Uterus (tissue), 4 donors: ENCODE measurements around the gene MYO1A. TPM values are rescaled to one million over a fixed set of nuclear protein-coding genes. Genes with fewer than 3 reads are reported as not detected.
"Not testable (repeated sequence)": the region's sequence is repeated elsewhere in the genome, so short reads cannot be mapped to it uniquely, and the experiment has no call there.

Source experiments
- DNase-seq, 2 donors: peaks; one replicate each; pipeline ENCODE4 v3.0.0-alpha.2; 2019 to 2020
- H3K27ac ChIP-seq, 2 donors: fragments of 200-600 bp; sonication (generic); 1 replicate in 1 of 2; 2 replicates in 1 of 2; pipeline ENCODE4 v1.5.1; 2016 to 2018
- H3K27me3 ChIP-seq, 2 donors: fragments of 200-600 bp; sonication (generic); one replicate each; pipeline ENCODE4 v1.5.1; 2018 to 2019; ENCODE audit warnings: control low read depth in 1 of 2
- H3K36me3 ChIP-seq, 2 donors: fragments of 200-600 bp; sonication (generic); one replicate each; pipeline ENCODE4 v1.5.1; 2019; ENCODE audit warnings: control low read depth in 1 of 2
- H3K4me1 ChIP-seq, 2 donors: fragments of 200-600 bp; sonication (generic); one replicate each; pipeline ENCODE4 v1.5.1; 2018 to 2019; ENCODE audit warnings: control low read depth in 1 of 2
- H3K4me3 ChIP-seq, 2 donors: fragments of 200-600 bp; sonication (generic); 1 replicate in 1 of 2; 2 replicates in 1 of 2; pipeline ENCODE4 v1.5.1; 2018 to 2019; ENCODE audit warnings: mild to moderate bottlenecking in 1 of 2
- H3K9me3 ChIP-seq, 2 donors: fragments of 200-600 bp; sonication (generic); one replicate each; pipeline ENCODE4 v1.5.1; 2019; ENCODE audit warnings: control low read depth in 1 of 2
- CTCF ChIP-seq, 4 experiments: fragments of 200-600 bp in 2 of 4; fragments of 450-650 bp in 2 of 4; sonication (generic) in 2 of 4; IDR thresholded peaks; one replicate each; pipeline ENCODE4 v1.5.1; 2016 to 2019; ENCODE audit warnings: antibody characterized with exemption in 4 of 4, mild to moderate bottlenecking in 2 of 4, moderate library complexity in 1 of 4
- POLR2A ChIP-seq, 2 donors: fragments of 450-650 bp; IDR thresholded peaks; one replicate each; pipeline ENCODE4 v1.6.1; 2016; ENCODE audit warnings: antibody characterized with exemption in 2 of 2, mild to moderate bottlenecking in 1 of 2, moderate library complexity in 1 of 2
- intact Hi-C: fragments of 100-400 bp; cut with DNase I; formaldehyde crosslinking; loops from one replicate; pipeline ENCODE4 v1.15.1; 2023; ENCODE audit warnings: low total_unique reads
- total RNA-seq, 4 donors: library from RNA; depleted of rRNA in 3 of 4; stranded (reverse); fragments of >200 nt in 3 of 4; gene quantifications; one replicate each; pipeline versions ENCODE4 v1.1.0 to v1.2.4, GENCODE V29; 2014 to 2023
- donor health status: DM: yes; HTN: yes; CAD: no.

Gene MYO1A
- total RNA-seq, 4 donors from 2014 or later = 0.59 to 1.3 TPM; not detected in 2

DNA sequence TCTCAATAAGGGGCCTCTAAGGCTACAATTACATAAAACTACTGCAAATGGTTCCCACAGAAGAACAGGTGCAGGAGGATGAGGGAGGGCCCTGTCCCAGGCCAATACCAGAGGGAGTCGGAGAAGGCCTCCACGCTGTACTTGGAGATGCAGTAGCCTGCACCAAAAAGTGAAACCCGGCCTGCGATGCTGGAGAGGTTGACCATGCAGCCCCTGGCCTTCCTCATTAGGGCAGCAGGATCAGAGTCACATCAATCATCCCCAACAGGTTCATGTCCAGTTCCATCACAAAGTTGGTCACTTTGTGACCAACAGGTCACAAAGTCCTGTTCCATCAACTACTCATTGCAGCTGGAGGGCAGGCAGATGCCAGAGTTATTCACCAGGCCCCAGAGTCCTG, 66.5 kb downstream of the MYO1A start:
- Histone ChIP-seq H3K36me3 (no peaks in the 10 kb centered on the region), H3K27me3 (no peaks in the 10 kb centered on the region), H3K9me3 (no peaks in the 10 kb centered on the region), H3K4me1 (peaks cover 0 to 5% of the 10 kb centered on the region in 2 donors), H3K27ac (no peak overlapping the region), H3K4me3 (no peak overlapping the region)
- TF ChIP-seq POLR2A (IDR thresholded peaks at IDR 0.05) = no peak
- TF ChIP-seq CTCF (IDR thresholded peaks at IDR 0.05) = no peak
- intact Hi-C loops = no loop called here
- DNase-seq = no peak

DNA sequence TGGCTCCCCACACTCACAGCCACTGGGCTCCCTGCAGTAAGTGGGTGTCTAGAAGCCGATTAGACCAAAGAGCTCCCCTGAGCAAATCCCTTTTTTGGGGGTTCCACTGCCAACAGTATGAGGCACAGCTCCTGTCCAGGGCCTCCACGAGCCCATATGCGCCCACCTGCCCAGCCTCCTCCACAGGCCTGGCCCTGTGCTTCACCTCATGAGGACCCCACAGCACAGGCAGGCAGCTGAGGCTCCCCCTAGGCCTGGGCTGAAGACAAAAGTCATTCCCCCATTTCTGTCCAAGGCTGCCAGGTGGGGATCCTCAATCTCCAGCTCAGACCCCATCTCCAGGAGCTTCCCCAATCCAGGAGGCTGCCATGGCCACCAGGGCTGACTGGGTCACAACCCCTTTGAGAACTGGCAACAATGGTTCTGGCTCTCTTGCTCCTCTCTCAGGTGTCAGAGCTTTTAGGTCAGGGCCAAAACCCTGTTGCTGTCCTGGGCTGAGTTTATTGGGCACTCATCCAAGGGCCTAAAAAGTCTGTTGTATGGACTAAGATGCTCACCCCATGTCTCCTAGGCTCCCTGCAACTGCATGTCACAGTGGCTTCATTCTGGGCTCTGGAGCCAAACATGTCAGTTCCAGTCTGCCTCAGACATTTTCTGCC, 67.2 kb downstream of the MYO1A start:
- H3K36me3 ChIP-seq, H3K27me3 ChIP-seq, H3K9me3 ChIP-seq, intact Hi-C loops, DNase-seq, H3K4me3 ChIP-seq, H3K27ac ChIP-seq, H3K4me1 ChIP-seq: not testable (repeated sequence)

DNA sequence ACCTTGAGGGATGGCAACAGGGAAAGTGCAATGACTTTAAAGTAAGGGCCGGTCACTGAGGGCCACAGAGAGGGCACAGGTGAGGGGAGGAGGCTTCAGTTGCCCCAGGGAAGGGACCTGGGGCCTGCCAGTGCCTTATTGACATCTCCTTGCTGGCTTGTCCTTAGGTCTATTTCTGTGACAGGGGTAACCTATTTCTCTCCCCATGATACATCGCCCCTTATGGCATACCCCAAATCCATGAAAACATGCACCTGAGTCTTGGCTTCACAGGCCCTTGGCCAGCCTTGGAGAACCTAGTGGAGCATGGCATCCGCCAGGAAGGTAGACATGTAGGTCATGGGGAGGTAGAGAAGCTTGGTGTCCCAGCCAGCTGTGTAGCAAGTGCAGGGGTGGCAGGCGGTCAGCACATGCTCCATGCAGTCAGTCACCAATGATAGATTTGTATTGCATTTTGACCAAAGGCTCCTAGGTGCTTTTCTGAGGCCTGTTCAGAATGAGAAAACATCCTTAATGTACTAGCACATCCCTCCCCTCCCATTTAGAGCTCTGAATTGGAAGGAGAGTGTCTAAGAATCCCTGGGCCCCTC, 68.9 kb downstream of the MYO1A start:
- no peak for DNase-seq
- intact Hi-C loops = no loop called here
- no peak for TF ChIP-seq POLR2A (IDR thresholded peaks at IDR 0.05)
- no peak for TF ChIP-seq CTCF (IDR thresholded peaks at IDR 0.05)
- no peaks in the 10 kb centered on the region for H3K9me3 ChIP-seq
- no peak overlapping the region for H3K4me3 ChIP-seq
- no peak overlapping the region for H3K27ac ChIP-seq
- no peaks in the 10 kb centered on the region for H3K36me3 ChIP-seq
- no peaks in the 10 kb centered on the region for H3K4me1 ChIP-seq
- no peaks in the 10 kb centered on the region for H3K27me3 ChIP-seq

DNA sequence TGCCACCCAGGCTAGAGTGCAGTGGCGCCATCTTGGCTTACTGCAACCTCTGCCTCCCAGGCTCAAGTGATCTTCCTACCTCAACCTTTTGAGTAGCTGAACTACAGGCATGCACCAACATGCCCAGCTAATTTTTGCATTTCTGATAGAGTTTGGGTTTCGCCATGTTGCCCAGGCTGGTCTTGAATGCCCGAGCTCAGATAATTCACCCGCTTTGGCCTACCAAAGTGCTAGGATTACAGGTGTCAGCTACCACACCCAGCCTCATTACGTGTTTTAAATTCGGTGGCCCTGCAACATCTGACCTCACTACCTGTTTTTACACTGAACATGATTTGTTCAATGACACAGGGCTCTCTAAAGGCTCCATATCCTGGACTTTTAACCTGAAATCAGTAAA, 69.7 kb downstream of the MYO1A start:
- intact Hi-C loops = no loop called here
- Histone ChIP-seq H3K36me3 (no peaks in the 10 kb centered on the region), H3K9me3 (no peaks in the 10 kb centered on the region), H3K27me3 (no peaks in the 10 kb centered on the region), H3K4me1 (no peaks in the 10 kb centered on the region), H3K4me3 (no peak overlapping the region), H3K27ac (no peak overlapping the region)
- no peak for DNase-seq
- TF ChIP-seq POLR2A (IDR thresholded peaks at IDR 0.05) (no peak), CTCF (IDR thresholded peaks at IDR 0.05) (no peak)

GRCh38 chr12:56979628-56980027, 70.3 kb downstream of the MYO1A start:
- Histone ChIP-seq H3K27me3 (no peaks in the 10 kb centered on the region), H3K4me3 (no peak overlapping the region), H3K27ac (no peak overlapping the region), H3K4me1 (no peaks in the 10 kb centered on the region), H3K9me3 (no peaks in the 10 kb centered on the region), H3K36me3 (no peaks in the 10 kb centered on the region)
- TF ChIP-seq POLR2A (IDR thresholded peaks at IDR 0.05) (no peak), CTCF (IDR thresholded peaks at IDR 0.05) (no peak)
- no peak for DNase-seq
- intact Hi-C loops = no loop called here

Other genes with a start within 250 kb of the MYO1A start
- under 1 TPM in 2 of 4 donors, not detected in 2; 0.26 to 0.49 TPM for gene SDR9C7, start 115.7 kb downstream of the MYO1A start, total RNA-seq
- gene RDH16, start 92.5 kb downstream of the MYO1A start, total RNA-seq = 1 to 10 TPM in 3 of 4 donors, under 1 TPM in 1; 0.29 to 2.1 (median 1.3) TPM
- 10 to 100 TPM in 2 of 4 donors, 1 to 10 TPM in 2; 7.6 to 13.0 (median 10.9) TPM for gene ZBTB39, start 43.6 kb downstream of the MYO1A start, total RNA-seq
- gene TAC3, start 33.6 kb downstream of the MYO1A start, total RNA-seq = not detected
- 10 to 100 TPM in 2 of 4 donors, 1 to 10 TPM in 2; 1.5 to 18.0 (median 9.9) TPM for gene NEMP1, start 28.7 kb upstream of the MYO1A start, total RNA-seq
- 10 to 100 TPM in 3 of 4 donors, 1 to 10 TPM in 1; 9.1 to 85.8 (median 33.9) TPM for gene NAB2, start 39.0 kb upstream of the MYO1A start, total RNA-seq
- gene STAT6, start 61.2 kb upstream of the MYO1A start, total RNA-seq = 100 to 1,000 TPM in 2 of 4 donors, 10 to 100 TPM in 2; 62.5 to 242 (median 94.3) TPM
- gene LRP1, start 78.4 kb upstream of the MYO1A start, total RNA-seq = 100 to 1,000 TPM; 164 to 507 (median 318) TPM
- not detected for gene LRP1-AS, start 97.5 kb upstream of the MYO1A start, total RNA-seq
- gene NXPH4, start 166.7 kb upstream of the MYO1A start, total RNA-seq = 1 to 10 TPM in 1 of 4 donors, not detected in 3; 6.3 TPM
- gene SHMT2, start 179.6 kb upstream of the MYO1A start, total RNA-seq = 100 to 1,000 TPM in 1 of 4 donors, 10 to 100 TPM in 3; 12.4 to 128 (median 35.3) TPM
- gene STAC3, start 201.1 kb upstream of the MYO1A start, total RNA-seq = 1 to 10 TPM in 2 of 4 donors, not detected in 2; 1.0 to 2.8 TPM